ENCODE results near the gene PLA2G2E. TPM values are rescaled to one million over a fixed set of nuclear protein-coding genes. Genes with fewer than 3 reads are reported as not detected.
"Not testable (repeated sequence)": the region's sequence is repeated elsewhere in the genome, so short reads cannot be mapped to it uniquely, and the experiment has no call there.

PLA2G2E gene
- total RNA-seq, 2 experiments from 2014 or later = not detected

GRCh38 chr1:19934336-19934735 lies 10.9 kb upstream of the PLA2G2E start:
- ChIA-PET POLR2A (no interaction called here), CTCF (no interaction called here)

- ChIA-PET CTCF (no interaction called here), POLR2A (no interaction called here)
Measured at GRCh38 chr1:19932866-19933265, 9.4 kb upstream of the PLA2G2E start.

GRCh38 chr1:19927130-19927421 lies 3.7 kb upstream of the PLA2G2E start:
- CTCF ChIA-PET, POLR2A ChIA-PET: not testable (repeated sequence)

GRCh38 chr1:19926296-19927129 lies 3.1 kb upstream of the PLA2G2E start:
- POLR2A ChIA-PET = no interaction called here
- CTCF ChIA-PET = interaction anchor here (0.6 kb wide), 1 partner anchor 9 kb away, joined by 3 read pairs; no protein-coding TSS in a partner anchor

GRCh38 chr1:19925342-19926070 lies 2.1 kb upstream of the PLA2G2E start:
- ChIA-PET CTCF (no interaction called here), POLR2A (no interaction called here)

GRCh38 chr1:19923953-19924346 lies 533 bp upstream of the PLA2G2E start:
- CTCF ChIA-PET = no interaction called here
- POLR2A ChIA-PET = no interaction called here

- ChIA-PET CTCF (interaction anchor here (0.9 to 1.3 kb wide), 2 partner anchors 230 to 272 kb away, joined by 3 to 5 read pairs; no protein-coding TSS in a partner anchor), POLR2A (no interaction called here)
Measured at GRCh38 chr1:19922015-19922688, 1.3 kb downstream of the PLA2G2E start.

GRCh38 chr1:19921310-19921709 lies 2.1 kb downstream of the PLA2G2E start:
- POLR2A ChIA-PET = no interaction called here
- CTCF ChIA-PET = interaction anchor here (0.9 to 1.3 kb wide), 2 partner anchors 230 to 273 kb away, joined by 3 to 5 read pairs; no protein-coding TSS in a partner anchor

GRCh38 chr1:19920132-19920710 lies 3.2 kb downstream of the PLA2G2E start:
- ChIA-PET CTCF (interaction anchor here (1.1 kb wide), 1 partner anchor 273 kb away, joined by 3 read pairs; no protein-coding TSS in a partner anchor), POLR2A (no interaction called here)

- ChIA-PET POLR2A (no interaction called here), CTCF (interaction anchor here (0.7 to 2.3 kb wide), 6 partner anchors 9 to 1012 kb away, joined by 3 to 19 read pairs (median 3); no protein-coding TSS in a partner anchor)
Measured at GRCh38 chr1:19918057-19918456, 5.4 kb downstream of the PLA2G2E start.

GRCh38 chr1:19910650-19911049 lies 12.8 kb downstream of the PLA2G2E start:
- POLR2A ChIA-PET = no interaction called here

GRCh38 chr1:19909971-19910370 lies 13.4 kb downstream of the PLA2G2E start:
- POLR2A ChIA-PET = no interaction called here

More at GRCh38 chr1:19910650-19911049, 12.8 kb downstream of the PLA2G2E start:
- CTCF ChIA-PET = interaction anchor here (0.6 to 1.2 kb wide), 2 partner anchors 62 to 284 kb away, joined by 3 read pairs; no protein-coding TSS in a partner anchor

GRCh38 chr1:19909392-19909791 lies 14.0 kb downstream of the PLA2G2E start:
- POLR2A ChIA-PET = no interaction called here
- CTCF ChIA-PET = no interaction called here

More at GRCh38 chr1:19909971-19910370, 13.4 kb downstream of the PLA2G2E start:
- CTCF ChIA-PET = interaction anchor here (1.2 kb wide), 1 partner anchor 285 kb away, joined by 3 read pairs; no protein-coding TSS in a partner anchor

GRCh38 chr1:19907456-19907855 lies 16.0 kb downstream of the PLA2G2E start:
- ChIA-PET POLR2A (no interaction called here), CTCF (no interaction called here)

- ChIA-PET POLR2A (no interaction called here), CTCF (interaction anchor here (0.9 kb wide), 1 partner anchor 128 kb away, joined by 3 read pairs; no protein-coding TSS in a partner anchor)
Measured at GRCh38 chr1:19903621-19904020, 19.8 kb downstream of the PLA2G2E start.

- CTCF ChIA-PET = no interaction called here
- POLR2A ChIA-PET = no interaction called here
Measured at GRCh38 chr1:19901653-19902052, 21.8 kb downstream of the PLA2G2E start.

- ChIA-PET POLR2A (interaction anchor here (0.8 kb wide), 1 partner anchor 12 kb away, joined by 3 read pairs; the partner anchor contains the start of gene OTUD3), CTCF (interaction anchor here (1.4 kb wide), 1 partner anchor 12 kb away, joined by 4 read pairs; the partner anchor contains the start of gene OTUD3)
Measured at GRCh38 chr1:19894218-19894617, 29.2 kb downstream of the PLA2G2E start.

GRCh38 chr1:19893687-19894086 lies 29.7 kb downstream of the PLA2G2E start:
- CTCF ChIA-PET = interaction anchor here (1.4 kb wide), 1 partner anchor 11 kb away, joined by 4 read pairs; the partner anchor contains the start of gene OTUD3

GRCh38 chr1:19892628-19893168 lies 30.7 kb downstream of the PLA2G2E start:
- ChIA-PET POLR2A (no interaction called here), CTCF (interaction anchor here (1.0 kb wide), 1 partner anchor 8 kb away, joined by 3 read pairs; no protein-coding TSS in a partner anchor)

More at GRCh38 chr1:19893687-19894086, 29.7 kb downstream of the PLA2G2E start:
- POLR2A ChIA-PET = interaction anchor here (0.8 kb wide), 1 partner anchor 11 kb away, joined by 3 read pairs; the partner anchor contains the start of gene OTUD3

Measured in activated CD8-positive, alpha-beta memory T cell treated with anti-CD3 and anti-CD28 coated beads for 36 hours (primary cell).